ENCODE results near the gene CEBPB.
"Not testable (repeated sequence)": the region's sequence is repeated elsewhere in the genome, so short reads cannot be mapped to it uniquely, and the experiment has no call there.

Gene CEBPB

DNA sequence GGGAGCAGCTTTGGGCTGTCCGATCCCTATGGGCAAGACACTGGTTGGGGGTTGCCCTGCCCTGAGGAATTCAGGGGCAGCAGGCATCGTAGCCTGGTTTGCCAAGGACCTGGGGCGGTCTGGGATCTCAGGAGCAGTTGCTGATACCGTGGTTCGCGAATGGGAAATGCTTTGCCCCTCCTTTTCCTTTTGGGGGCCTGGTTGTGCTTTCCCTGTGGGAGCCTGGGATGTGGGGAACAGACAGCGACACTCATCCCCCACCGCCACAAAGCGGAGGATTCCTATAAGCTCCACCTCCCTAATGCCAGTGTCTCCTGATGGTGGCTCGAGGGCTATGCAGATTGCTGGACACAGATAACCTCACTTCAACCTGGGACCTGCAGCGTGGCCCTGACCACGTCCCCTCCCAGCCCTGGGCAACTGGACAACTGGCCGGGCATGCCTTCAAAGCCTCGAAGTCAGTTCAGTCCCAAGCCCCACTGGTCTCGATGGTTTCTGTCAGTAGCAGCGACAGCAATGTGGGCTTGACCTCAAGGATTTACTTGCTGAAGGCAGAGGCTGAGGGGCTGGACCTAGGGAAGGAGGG lies 3.3 kb downstream of the CEBPB start:
- no peak for DNase-seq

DNA sequence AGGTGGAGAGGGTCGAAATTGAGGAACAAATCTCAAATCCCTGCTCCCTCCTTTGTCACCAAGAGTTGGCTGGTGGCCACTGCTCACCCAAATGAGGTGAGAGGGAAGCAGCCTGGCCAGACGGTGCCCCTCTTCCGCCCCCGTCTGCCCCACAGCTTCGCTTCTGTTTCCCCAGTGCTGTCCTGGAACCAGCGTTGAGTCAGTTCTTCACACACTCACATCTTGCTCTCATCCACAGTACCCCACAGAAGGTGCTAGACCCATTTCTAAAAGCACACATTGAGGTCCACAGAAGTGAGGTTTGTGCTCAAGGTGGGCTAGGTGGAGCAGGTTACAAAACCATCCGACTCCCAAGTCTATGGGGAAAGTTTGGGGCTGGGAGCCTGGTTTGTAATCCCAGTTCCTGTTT lies 3.8 kb downstream of the CEBPB start:
- DNase-seq = no peak

DNA sequence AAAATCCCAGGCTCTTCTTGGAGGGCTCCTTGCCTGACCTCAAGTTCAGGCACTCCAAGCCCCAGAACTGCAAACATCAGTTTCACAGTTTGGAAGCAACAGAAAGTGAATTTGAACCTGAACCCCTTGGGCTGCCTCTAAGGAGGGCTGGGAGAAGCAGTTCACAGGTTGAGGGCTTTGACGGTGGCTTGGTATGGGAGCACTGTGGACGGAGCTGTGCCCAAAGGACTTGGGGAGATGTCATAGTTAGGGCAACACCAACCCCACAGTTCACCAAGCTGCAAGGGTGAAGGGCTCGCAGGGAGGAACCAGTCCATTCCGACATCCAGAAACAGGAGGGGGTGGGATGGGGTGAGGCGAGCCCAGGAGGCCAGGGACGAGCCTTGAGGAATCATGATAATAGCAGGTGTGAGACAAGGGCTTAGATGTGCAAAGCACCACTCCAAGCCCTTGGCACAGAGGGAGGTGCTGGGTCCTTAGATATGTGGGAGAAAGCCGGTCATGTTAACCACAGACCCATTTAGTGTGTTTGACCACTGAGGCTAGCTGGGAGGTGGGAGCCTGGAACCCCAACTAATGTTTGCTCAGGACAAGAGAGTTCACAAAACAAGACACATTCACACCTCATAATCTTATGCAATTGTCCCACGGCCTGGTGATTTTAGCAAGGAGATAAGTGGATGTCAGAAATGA lies 4.3 kb downstream of the CEBPB start:
- no peak for DNase-seq

DNA sequence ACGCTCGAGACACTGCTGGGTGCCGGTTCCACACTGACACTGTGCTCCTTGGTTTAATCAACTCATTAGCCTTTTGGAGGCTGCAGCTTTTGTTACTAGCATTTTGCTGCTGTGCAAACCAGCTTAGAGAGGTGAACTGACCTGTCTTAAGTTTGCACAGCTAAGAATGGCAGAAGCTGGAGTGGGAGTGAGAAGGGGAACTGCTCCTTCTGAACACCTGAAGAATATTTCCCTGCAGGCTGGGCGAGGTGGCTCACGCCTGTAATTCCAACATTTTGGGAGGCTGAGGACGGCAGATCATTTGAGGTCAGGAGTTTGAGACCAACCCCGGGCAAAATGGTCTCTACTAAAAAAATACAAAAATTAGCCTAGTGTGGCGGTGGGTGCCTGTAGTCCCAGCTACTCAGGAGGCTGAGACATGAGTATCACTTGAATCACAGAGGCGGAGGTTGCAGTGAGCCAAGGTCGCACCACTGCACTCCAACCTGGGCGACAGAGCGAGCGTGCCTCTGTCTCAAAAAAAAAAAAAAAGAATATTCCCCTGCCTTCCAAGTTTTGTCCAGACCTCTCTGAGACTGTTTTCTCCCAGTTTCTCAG lies 5.0 kb downstream of the CEBPB start:
- no peak for DNase-seq

GRCh38 chr20:50196248-50196647 lies 5.6 kb downstream of the CEBPB start:
- no peak for DNase-seq

- no peak for DNase-seq
These were observed 6.3 kb downstream of the CEBPB start for GRCh38 chr20:50196896-50197295.

DNA sequence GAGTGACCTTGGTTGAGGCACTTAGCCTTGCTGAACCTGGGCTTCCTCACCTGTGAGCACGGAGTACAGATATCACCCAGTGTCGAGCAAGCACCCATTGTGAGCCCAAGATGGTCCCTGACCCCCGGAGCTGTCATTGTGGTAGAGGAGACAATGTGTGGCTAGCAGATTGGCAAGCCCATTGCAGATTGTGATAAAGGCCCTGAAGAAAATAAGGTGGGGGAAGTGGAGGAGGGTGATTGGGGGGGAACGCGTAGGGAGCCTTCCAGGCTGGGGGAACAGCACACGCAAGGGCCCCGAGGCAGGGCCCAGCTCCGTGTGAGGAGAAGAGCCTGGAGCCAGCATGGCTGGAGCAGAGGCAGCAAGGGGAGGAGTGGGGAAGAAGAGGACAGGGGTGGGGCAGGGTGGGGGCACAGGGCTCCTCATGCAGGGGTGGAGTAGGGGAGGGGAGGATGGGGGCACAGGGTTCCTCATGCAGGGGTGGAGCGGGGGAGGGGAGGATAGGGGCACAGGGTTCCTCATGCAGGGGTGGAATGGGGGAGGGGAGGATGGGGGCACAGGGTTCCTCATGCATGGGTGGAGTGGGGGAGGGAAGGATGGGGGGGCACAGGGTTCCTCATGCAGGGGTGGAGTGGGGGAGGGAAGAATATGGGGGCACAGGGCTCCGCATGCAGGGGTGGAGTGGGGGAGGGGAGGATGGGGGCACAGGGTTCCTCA lies 7.0 kb downstream of the CEBPB start:
- no peak for DNase-seq

DNA sequence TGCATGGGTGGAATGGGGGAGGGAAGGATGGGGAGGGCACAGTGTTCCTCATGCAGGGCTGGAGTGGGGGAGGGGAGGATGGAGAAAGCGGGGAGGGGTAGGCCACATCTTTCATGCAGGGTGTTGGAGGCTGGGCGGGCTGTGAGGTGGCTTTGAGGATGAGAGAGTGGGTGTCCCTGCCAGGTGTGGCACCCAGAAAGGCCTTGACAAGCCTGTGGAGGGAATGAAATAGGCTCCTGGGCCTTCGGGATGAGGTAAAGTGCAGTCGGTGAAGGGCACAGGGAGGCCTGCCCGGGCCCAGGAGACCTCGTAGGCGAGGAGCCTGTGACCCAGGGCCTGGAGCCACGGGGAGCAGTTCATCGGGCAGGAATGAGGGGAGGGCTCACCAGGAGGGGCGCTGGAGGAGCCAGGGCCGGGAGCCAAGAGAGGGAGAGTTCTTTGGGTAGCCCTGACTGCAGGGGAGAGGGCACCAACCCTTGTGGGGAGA lies 7.6 kb downstream of the CEBPB start:
- DNase-seq = no peak

DNA sequence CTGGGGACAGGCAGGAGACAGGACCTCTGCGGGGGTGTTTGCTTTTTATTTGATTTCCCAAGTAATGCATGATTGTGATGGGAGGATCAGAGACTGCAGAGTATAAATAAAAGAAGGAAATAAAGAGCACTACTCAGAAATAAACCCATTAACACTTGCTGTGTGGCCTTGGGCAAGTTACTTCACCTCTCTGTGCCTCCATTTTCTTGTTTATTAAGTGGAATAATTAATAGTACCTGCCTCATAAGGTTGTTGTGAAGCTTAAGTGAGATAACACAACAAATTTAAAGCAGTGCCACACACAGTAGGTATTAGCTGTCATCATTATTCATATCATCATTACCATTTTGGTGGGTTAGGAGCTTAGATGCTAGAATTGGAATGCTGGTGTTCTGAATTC lies 8.1 kb downstream of the CEBPB start:
- no peak for DNase-seq

DNA sequence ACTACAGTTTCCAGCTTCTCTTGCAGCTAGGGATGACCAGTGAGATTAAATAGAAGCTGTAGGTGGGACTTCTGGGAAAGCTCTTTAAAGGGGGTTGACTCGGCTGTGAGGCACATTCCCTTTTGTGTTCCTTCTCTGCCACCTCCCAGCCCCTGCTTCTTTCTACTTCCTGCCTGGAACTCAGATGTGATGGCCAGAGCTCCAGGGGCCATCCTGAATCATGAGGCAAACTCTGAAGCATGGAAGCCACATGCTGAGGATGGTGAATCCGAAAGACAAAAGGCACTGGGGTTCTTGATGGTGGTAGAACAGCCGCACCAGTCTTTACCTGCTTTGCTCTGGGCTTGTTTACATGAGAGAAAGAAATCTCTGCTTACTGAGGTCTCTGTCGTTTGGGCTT lies 9.1 kb downstream of the CEBPB start:
- DNase-seq = no peak

DNA sequence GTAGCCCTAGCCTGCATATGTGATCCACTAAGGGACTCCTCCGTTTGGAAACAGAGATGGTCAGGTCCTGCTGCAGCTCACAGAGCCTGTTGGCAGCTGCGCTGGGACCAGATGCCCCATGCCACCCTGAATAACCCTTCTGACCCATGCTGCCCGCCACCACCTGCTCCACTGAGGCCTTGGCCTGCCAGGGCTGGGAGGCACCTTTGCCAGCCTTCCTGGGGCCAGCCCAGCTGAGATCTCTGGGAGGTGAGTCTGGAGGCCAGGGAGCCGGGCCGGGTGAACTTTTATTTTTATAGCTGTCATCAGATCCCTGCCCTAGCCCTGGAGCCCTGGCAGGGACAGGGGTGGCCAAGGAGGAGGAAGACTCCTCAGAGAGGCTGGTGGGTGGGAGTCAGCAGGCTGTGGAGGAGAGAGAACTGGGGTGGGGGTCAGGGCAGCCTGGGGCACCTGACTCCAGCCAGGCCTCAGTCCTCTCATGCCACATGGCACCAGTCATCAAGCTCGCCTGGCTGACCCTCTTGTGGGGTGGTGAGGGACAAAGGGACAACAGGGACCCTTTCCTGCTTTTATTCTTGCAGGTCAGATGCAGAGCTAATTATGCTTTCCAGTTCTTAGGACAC lies 10.0 kb downstream of the CEBPB start:
- DNase-seq = no peak

- not testable (repeated sequence) for DNase-seq
These were observed 11.1 kb downstream of the CEBPB start for GRCh38 chr20:50201710-50202109.

DNA sequence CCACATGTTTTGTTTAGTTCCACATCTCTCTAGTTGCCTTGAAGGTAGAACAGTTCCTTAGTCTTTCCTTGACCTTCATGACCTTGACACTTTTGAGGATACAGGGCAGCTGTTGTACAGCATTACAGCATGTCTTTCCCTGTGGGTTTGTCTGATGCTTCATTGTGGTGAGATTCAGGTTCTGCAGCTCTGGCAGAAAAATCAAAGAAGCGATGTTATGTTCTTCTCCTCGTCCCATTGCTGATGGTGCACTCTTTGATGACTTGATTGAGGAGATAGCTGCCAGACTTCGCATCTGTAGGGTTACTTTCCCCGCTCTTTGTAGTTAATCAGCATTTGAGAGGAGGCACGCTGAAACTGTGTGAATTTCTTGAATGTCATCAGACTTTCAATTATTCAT lies 12.0 kb downstream of the CEBPB start:
- DNase-seq = no peak

- no peak for DNase-seq
These were observed 13.6 kb downstream of the CEBPB start for GRCh38 chr20:50203951-50204937.

DNA sequence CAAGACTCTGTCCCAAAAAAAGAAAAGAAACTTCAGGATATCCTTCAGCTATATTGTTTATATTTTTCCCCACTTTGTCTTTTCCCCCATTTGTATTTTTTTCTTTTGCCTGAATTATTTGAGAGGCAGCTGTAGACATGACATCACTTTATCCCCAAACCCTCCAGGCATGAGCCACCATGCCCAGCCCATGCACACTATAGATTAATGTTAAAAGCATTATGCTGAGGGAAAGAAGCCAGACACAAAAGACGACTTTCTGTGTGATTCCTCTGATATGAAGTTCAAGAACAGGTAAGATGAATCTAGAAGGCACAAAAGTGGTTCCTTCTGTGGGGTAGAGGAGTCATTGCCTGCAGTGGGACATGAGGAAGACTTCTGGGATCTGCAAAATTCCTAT lies 16.4 kb downstream of the CEBPB start:
- DNase-seq = no peak

DNA sequence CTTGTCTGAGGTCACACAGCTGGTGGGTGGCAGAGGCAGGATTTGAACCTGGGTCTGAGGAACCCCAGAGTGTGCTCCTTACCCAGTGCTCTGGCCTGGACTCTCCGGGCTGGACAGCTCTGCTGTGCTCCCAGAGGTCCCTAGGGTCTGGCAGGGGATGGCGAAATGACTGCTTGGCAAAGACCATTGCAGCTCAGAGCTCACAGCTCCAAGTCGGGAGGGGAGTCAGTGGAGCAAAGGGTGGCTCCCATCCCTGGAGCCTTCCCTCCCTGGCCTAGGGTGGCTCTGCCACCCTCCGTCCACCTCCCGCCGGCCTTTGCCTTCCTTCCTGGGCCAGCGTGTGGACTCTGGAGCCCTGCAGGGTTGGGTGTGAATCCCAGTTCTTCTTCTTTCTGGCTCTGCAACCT lies 17.5 kb downstream of the CEBPB start:
- DNase-seq = no peak

DNA sequence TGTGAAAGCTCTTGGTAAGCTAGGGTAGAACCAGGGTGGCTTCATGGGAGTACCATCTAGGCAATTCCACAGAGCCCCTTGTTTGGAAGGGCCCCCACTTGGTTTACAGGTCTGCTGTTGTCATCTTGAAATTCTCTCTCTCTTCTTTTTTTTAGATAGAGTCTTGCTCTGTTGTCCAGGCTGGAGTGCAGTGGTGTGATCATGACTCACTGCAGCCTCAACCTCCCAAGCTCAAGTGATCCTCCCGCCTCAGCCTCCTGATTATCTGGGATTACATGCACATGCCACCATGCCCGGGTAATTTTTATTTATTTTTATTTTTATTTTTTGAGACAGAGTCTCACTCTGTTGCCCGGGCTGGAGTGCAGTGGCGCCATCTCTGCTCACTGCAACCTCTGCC lies 18.2 kb downstream of the CEBPB start:
- not testable (repeated sequence) for DNase-seq

- no peak for DNase-seq
These were observed 19.5 kb downstream of the CEBPB start for GRCh38 chr20:50210066-50210619.

DNA sequence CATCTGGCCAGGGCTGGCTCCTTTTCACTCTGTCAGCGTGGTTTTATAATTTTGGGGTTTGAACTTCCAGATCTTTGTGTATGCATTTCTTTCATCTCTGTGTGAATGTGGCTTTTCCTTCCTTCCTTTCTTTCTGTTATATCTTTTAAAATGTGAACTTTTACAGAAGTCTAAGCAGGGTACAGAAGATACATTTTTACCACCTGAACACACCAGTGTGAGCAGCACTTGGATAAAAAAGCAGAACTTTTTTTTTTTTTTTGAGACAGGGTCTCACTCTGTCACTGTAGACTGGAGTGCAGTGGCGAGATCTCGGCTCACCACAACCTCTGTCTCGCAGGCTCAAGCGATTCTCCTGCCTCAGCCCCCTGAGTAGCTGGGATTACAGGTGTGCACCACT lies 20.5 kb downstream of the CEBPB start:
- DNase-seq = no peak

DNA sequence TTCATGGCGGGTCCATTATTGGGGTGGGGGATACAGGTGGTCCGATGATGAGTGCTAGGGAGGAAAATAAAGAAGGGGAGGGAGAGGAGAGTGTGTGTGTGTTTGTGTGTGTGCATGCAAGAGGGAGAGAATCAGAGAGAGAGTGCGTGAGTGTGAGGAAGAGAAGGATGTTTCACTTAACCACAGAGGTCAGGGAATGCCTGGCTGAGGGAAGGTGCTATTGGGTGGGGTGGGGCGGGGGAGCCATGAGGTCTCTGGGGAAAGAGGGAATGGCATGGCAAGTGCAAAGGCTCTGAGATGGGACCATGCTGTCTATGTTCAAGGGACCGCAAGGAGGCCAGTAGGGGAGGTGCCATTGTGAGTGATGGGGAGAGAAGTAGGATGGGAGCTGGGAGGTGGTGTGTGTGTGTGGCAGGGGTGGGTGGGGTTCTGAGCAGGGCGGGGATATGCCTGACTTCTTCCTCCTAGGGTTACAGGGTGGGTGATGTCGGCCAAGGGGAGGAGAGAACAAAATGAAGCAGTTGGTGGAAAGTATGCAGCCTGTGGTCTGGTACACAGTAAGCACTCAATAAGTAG lies 23.0 kb downstream of the CEBPB start:
- DNase-seq = no peak

All from hippocampal formation (tissue), 2 donors.